ENCODE results near the gene GSX1. TPM values are rescaled to one million over a fixed set of nuclear protein-coding genes. Genes with fewer than 3 reads are reported as not detected.

The GSX1 gene
- total RNA-seq (2022; extraction: Qiagen RNA extraction): not detected in 5 replicates

DNA sequence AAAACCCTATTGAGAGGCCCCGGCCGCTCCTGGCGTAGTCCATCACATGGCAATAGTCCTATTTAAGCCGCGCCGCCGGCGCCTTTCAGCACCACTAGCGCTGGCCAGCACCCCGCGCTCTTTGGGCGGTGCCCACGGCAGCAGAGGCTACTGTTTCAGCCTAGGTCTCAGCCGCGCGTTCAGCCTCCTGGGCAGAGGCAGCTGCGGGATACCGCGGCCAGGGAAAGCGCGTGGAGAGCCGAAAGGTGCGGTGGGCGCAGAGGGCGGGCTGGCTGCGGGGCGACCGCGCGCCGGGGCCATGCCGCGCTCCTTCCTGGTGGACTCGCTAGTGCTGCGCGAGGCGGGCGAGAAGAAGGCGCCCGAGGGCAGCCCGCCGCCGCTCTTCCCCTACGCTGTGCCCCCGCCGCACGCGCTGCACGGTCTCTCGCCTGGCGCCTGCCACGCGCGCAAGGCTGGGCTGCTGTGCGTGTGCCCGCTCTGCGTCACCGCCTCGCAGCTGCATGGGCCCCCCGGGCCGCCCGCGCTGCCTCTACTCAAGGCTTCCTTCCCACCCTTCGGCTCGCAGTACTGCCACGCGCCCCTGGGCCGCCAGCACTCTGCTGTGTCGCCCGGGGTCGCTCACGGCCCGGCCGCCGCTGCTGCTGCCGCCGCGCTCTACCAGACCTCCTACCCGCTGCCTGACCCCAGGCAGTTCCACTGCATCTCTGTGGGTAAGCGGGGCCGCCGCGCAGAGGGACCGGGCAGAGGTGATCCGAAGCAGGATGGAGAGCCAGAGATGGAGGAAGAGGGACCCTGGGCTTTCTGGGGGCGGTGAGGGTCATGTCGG lies at the start of gene GSX1:
Gene GSX1, plus strand, starts transcription at position 91 of the 826 bp plus-strand sequence. Its CDS starts 208 bp downstream, at position 299.

Other genes with a start within 250 kb of the GSX1 start
- gene LNX2, start 172.0 kb upstream of the GSX1 start, total RNA-seq (2022; extraction: Qiagen RNA extraction): 2.7 to 3.5 TPM (median 3.4 TPM) in 5 replicates
- gene POLR1D, start 170.6 kb upstream of the GSX1 start, total RNA-seq (2022; extraction: Qiagen RNA extraction): 151 to 167 TPM (median 153 TPM) in 5 replicates
- gene PDX1, start 127.5 kb downstream of the GSX1 start, total RNA-seq (2022; extraction: Qiagen RNA extraction): 0.04 to 0.09 TPM (median 0.06 TPM) in 4 of 5 replicates, not detected in the other
- gene CDX2, start 176.8 kb downstream of the GSX1 start, total RNA-seq (2022; extraction: Qiagen RNA extraction): 0.70 to 1.4 TPM (median 1.1 TPM) in 5 replicates
- gene URAD, start 196.2 kb downstream of the GSX1 start, total RNA-seq (2022; extraction: Qiagen RNA extraction): not detected in 5 replicates

All from A549 treated with CORT108297 at 1 μM for 4 hours (cell line).